Measurements from ENCODE around the gene TGM1. TPM values are rescaled to one million over a fixed set of nuclear protein-coding genes. Genes with fewer than 3 reads are reported as not detected.

TGM1 gene
- total RNA-seq, 1 donor from 2014 or later: 7.0 TPM

DNA sequence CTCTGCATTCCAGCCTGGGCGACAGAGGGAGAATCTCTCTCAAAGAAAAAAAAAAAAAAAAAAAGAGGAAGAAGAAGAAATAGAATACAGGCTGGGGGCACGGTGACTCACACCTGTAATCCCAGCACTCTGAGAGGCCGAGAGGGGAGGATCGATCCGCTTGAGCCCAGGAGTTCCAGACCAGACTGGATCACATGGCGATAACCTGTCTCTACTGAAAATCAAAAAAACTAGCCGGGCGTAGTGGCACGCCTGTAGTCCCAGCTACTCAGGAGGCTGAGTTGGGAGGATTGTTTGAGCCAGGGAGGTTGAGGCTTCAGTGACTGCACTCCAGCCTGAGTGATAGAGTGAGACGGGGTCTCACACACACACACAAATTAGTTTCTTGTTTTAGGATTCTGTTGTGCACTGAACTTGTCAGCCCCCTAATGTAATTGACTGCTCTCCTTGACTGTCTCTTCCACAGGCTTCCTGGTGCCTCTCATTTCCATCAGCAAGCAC lies 19.6 kb downstream of the TGM1 start:
- TF ChIP-seq, protein P1, sequence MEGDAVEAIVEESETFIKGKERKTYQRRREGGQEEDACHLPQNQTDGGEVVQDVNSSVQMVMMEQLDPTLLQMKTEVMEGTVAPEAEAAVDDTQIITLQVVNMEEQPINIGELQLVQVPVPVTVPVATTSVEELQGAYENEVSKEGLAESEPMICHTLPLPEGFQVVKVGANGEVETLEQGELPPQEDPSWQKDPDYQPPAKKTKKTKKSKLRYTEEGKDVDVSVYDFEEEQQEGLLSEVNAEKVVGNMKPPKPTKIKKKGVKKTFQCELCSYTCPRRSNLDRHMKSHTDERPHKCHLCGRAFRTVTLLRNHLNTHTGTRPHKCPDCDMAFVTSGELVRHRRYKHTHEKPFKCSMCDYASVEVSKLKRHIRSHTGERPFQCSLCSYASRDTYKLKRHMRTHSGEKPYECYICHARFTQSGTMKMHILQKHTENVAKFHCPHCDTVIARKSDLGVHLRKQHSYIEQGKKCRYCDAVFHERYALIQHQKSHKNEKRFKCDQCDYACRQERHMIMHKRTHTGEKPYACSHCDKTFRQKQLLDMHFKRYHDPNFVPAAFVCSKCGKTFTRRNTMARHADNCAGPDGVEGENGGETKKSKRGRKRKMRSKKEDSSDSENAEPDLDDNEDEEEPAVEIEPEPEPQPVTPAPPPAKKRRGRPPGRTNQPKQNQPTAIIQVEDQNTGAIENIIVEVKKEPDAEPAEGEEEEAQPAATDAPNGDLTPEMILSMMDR (IDR thresholded peaks at IDR 0.05; ENCODE audit: unreplicated experiment): no peak
- H3K9me3 Mint-ChIP-seq (ENCODE audit: low read depth): no peaks in the 10 kb centered on the region
- peaks cover 4% of the 10 kb centered on the region for H3K36me3 Mint-ChIP-seq (ENCODE audit: insufficient read depth)
- peaks cover 11% of the 10 kb centered on the region for H3K4me1 Mint-ChIP-seq (ENCODE audit: low read depth)
- no peak for DNase-seq (ENCODE audit: low spot score, unreplicated experiment)
- H3K4me3 Mint-ChIP-seq (ENCODE audit: low read depth): peak overlapping the region; percentile 97
- H3K27ac Mint-ChIP-seq: peak overlapping the region; percentile 99
- no peaks in the 10 kb centered on the region for H3K27me3 Mint-ChIP-seq

GRCh38 chr14:24241829-24242443 lies 21.0 kb downstream of the TGM1 start:
- TF ChIP-seq, protein P1 (IDR thresholded peaks at IDR 0.05; ENCODE audit: unreplicated experiment): peak; percentile 64
- H3K4me1 Mint-ChIP-seq (ENCODE audit: low read depth): peaks cover 11% of the 10 kb centered on the region
- peak overlapping the region; percentile 99 for H3K27ac Mint-ChIP-seq
- H3K36me3 Mint-ChIP-seq (ENCODE audit: insufficient read depth): peaks cover 18% of the 10 kb centered on the region
- no peaks in the 10 kb centered on the region for H3K27me3 Mint-ChIP-seq
- H3K9me3 Mint-ChIP-seq (ENCODE audit: low read depth): no peaks in the 10 kb centered on the region
- H3K4me3 Mint-ChIP-seq (ENCODE audit: low read depth): peak overlapping the region; percentile 97
- peak; percentile 76 for DNase-seq (ENCODE audit: low spot score, unreplicated experiment)

- DNase-seq (ENCODE audit: low spot score, unreplicated experiment): no peak
- Mint-ChIP-seq H3K36me3 (ENCODE audit: insufficient read depth) (peaks cover 24% of the 10 kb centered on the region), H3K27ac (no peak overlapping the region), H3K4me3 (ENCODE audit: low read depth) (peak overlapping the region; percentile 97), H3K27me3 (no peaks in the 10 kb centered on the region), H3K9me3 (ENCODE audit: low read depth) (no peaks in the 10 kb centered on the region), H3K4me1 (ENCODE audit: low read depth) (peaks cover 11% of the 10 kb centered on the region)
- TF ChIP-seq, protein P1 (IDR thresholded peaks at IDR 0.05; ENCODE audit: unreplicated experiment): no peak
Observed at GRCh38 chr14:24240110-24240918, 22.7 kb downstream of the TGM1 start.

GRCh38 chr14:24238527-24239037 lies 24.4 kb downstream of the TGM1 start:
- H3K27ac Mint-ChIP-seq: peak overlapping the region; percentile 65
- H3K36me3 Mint-ChIP-seq (ENCODE audit: insufficient read depth): peaks cover 24% of the 10 kb centered on the region
- no peak overlapping the region for H3K4me3 Mint-ChIP-seq (ENCODE audit: low read depth)

GRCh38 chr14:24238123-24238522 lies 24.9 kb downstream of the TGM1 start:
- Mint-ChIP-seq H3K27ac (peak overlapping the region; percentile 65), H3K9me3 (ENCODE audit: low read depth) (no peaks in the 10 kb centered on the region), H3K27me3 (no peaks in the 10 kb centered on the region), H3K4me3 (ENCODE audit: low read depth) (no peak overlapping the region), H3K4me1 (ENCODE audit: low read depth) (peaks cover 14% of the 10 kb centered on the region), H3K36me3 (ENCODE audit: insufficient read depth) (peaks cover 24% of the 10 kb centered on the region)
- TF ChIP-seq, protein P1 (IDR thresholded peaks at IDR 0.05; ENCODE audit: unreplicated experiment): no peak
- no peak for DNase-seq (ENCODE audit: low spot score, unreplicated experiment)

More at GRCh38 chr14:24238527-24239037, 24.4 kb downstream of the TGM1 start:
- H3K27me3 Mint-ChIP-seq: no peaks in the 10 kb centered on the region
- DNase-seq (ENCODE audit: low spot score, unreplicated experiment): no peak
- TF ChIP-seq, protein P1 (IDR thresholded peaks at IDR 0.05; ENCODE audit: unreplicated experiment): no peak
- peaks cover 11% of the 10 kb centered on the region for H3K4me1 Mint-ChIP-seq (ENCODE audit: low read depth)
- no peaks in the 10 kb centered on the region for H3K9me3 Mint-ChIP-seq (ENCODE audit: low read depth)

Measured in progenitor cell of endocrine pancreas (in vitro differentiated cells).